ACC112 (cell line): ENCODE data around the gene GABBR2.

Experiments
- H2AFZ ChIP-seq: fragments of 200-600 bp; sonication (generic); one replicate; pipeline ENCODE4 v1.6.0; 2017; ENCODE audit warnings: antibody characterized with exemption, low read length; ENCODE audit not compliant: unreplicated experiment
- H3K27ac ChIP-seq: fragments of 200-600 bp; sonication (generic); 2 replicates; pipeline ENCODE4 v1.5.1; 2014; ENCODE audit warnings: low read depth, mild to moderate bottlenecking, antibody characterized with exemption, low read length, moderate library complexity
- H3K27me3 ChIP-seq: fragments of 200-600 bp; sonication (generic); 2 replicates; pipeline ENCODE4 v1.6.1; 2014; ENCODE audit warnings: mild to moderate bottlenecking, antibody characterized with exemption, low read length, moderate library complexity, mixed read lengths; ENCODE audit not compliant: insufficient read depth
- H3K36me3 ChIP-seq: fragments of 200-600 bp; sonication (generic); 2 replicates; pipeline ENCODE4 v1.6.1; 2016; ENCODE audit warnings: mild to moderate bottlenecking, antibody characterized with exemption, low read length, moderate library complexity, mixed read lengths; ENCODE audit not compliant: insufficient read depth
- H3K4me1 ChIP-seq: fragments of 200-600 bp; sonication (generic); one replicate; pipeline ENCODE4 v1.6.1; 2016; ENCODE audit warnings: low read length, mixed read lengths; ENCODE audit not compliant: insufficient read depth, unreplicated experiment, control insufficient read depth
- H3K4me3 ChIP-seq: fragments of 200-600 bp; sonication (generic); 2 replicates; pipeline ENCODE4 v1.5.1; 2014; ENCODE audit warnings: mild to moderate bottlenecking, low read depth, low read length
- H3K79me2 ChIP-seq: fragments of 200-600 bp; sonication (generic); one replicate; pipeline ENCODE4 v1.6.0; 2016; ENCODE audit warnings: low read length; ENCODE audit not compliant: control insufficient read depth, unreplicated experiment, insufficient read depth

GABBR2 gene

DNA sequence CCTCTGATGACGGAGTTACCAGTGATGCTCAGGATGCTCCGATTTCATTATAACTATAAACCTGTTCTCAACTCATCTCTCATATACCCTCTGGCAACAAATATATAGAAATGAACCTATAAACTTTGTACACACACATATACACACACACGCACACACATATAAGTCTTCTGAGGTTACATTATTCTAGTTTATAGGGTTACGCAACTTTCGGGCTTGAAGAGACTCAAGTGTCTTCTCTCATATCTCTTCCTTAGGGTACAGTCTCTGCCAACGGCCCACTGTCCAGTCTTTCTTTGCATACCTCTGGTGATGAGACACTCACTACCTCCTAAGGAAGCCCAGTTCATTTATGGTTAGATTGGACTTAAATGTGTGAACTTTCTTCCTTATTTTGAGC is 383.9 kb downstream of the GABBR2 start:
- Histone ChIP-seq H3K36me3 (no peaks in the 10 kb centered on the region), H3K4me1 (peaks cover 29% of the 10 kb centered on the region), H3K4me3 (no peak overlapping the region), H3K27ac (peak overlapping the region; percentile 59), H3K79me2 (no peaks in the 10 kb centered on the region), H2AFZ (no peak overlapping the region), H3K27me3 (no peaks in the 10 kb centered on the region)

DNA sequence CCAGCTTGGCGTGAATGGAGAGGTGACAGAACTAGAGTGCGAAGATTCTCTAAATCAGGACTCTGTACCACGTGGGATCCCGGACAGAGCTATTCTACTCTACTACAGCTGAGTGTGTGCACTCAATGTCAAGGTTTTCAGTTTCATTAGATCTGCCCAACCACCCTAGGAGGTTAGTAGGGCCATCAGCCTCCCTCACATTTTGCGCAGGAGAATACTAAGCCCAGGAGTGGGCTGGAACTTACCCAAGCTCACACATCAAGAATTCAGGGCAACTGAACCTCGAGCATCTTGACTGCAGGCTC is 385.0 kb downstream of the GABBR2 start:
- peaks cover 20% of the 10 kb centered on the region for H3K4me1 ChIP-seq
- H3K27ac ChIP-seq, result peak overlapping the region; percentile 63
- no peaks in the 10 kb centered on the region for H3K36me3 ChIP-seq
- H2AFZ ChIP-seq, result no peak overlapping the region
- H3K27me3 ChIP-seq, result no peaks in the 10 kb centered on the region
- no peaks in the 10 kb centered on the region for H3K79me2 ChIP-seq
- H3K4me3 ChIP-seq, result no peak overlapping the region

DNA sequence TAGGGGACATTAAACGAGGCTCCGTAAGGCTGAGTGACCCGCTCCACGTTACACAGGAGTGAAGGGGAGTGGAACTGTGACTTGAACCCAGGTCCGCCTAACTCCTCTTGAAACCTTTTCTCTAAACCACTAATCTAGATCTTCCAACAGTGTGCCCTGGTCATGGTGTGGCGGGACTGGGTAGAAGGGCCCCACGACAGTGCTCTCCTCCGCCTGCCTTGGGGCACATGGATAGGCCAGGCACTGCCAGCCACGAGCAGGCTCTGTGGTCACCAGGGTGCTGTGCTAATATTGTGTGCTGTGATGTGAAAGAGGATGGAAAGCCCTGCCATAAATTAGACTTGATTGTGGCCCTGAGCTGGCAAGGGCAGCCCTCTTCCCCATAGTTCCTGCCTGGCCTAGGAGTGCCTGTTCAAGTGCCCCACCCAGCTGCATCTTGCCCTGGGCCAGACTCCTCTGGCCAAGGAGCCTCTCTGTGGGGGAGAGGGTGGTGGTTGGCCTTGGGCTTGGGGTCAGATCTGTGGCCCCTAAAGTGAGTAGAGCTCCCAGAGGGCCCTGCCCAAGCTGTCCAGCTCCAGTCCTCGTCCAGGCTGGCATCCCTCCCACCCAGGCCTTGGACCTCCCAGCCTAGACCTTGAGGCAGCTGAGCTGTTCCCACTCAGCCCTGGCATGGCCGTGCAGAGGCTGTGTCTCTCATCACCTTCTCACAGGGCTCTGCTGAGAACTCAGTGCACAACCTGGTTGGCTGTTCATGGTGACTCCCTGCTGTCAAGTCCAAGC is 385.5 kb downstream of the GABBR2 start:
- Histone ChIP-seq H3K4me3 (no peak overlapping the region), H2AFZ (no peak overlapping the region), H3K27me3 (no peaks in the 10 kb centered on the region), H3K27ac (peak overlapping the region; percentile 63), H3K79me2 (no peaks in the 10 kb centered on the region), H3K4me1 (peaks cover 21% of the 10 kb centered on the region), H3K36me3 (no peaks in the 10 kb centered on the region)

- H3K36me3 ChIP-seq, result no peaks in the 10 kb centered on the region
- H2AFZ ChIP-seq, result no peak overlapping the region
- H3K4me3 ChIP-seq, result no peak overlapping the region
- H3K79me2 ChIP-seq, result no peaks in the 10 kb centered on the region
- H3K4me1 ChIP-seq, result peaks cover 29% of the 10 kb centered on the region
- H3K27ac ChIP-seq, result no peak overlapping the region
- H3K27me3 ChIP-seq, result no peaks in the 10 kb centered on the region
Observed at GRCh38 chr9:98321269-98321668, 387.5 kb downstream of the GABBR2 start.

DNA sequence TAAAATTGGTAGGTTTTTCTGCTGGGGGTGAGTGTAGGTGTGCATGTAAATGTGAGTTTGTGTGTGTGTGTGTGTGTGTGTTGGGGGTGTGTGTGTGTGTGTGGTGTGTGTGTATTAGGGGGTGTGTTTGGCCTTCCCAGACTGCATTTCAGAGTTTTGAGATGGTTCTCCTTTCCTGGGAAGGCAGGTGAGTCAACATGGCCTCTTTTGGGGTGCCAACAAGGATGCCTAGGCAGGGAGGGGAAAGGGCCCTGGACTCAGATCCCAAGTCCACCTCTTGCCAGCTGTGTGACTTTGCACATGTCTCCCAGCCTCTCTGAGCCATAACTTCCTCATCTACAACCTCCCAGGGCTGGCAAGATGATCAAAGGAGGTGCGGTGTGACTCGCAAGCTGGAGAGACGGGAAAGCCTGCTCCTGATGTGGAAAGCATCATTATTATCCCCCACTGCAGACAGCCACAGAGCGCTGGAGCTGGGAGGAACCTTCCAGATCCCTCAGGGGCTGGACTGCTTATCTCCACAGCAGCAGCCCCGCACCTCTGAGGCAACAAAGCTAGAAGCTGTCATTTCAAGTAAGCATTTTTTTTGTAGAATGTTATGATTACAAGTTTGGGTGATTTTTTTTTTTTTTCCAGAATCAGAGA is 389.8 kb downstream of the GABBR2 start:
- Histone ChIP-seq H3K36me3 (no peaks in the 10 kb centered on the region), H3K4me1 (peaks cover 33% of the 10 kb centered on the region), H3K4me3 (no peak overlapping the region), H3K27ac (no peak overlapping the region), H2AFZ (no peak overlapping the region), H3K27me3 (no peaks in the 10 kb centered on the region), H3K79me2 (no peaks in the 10 kb centered on the region)

DNA sequence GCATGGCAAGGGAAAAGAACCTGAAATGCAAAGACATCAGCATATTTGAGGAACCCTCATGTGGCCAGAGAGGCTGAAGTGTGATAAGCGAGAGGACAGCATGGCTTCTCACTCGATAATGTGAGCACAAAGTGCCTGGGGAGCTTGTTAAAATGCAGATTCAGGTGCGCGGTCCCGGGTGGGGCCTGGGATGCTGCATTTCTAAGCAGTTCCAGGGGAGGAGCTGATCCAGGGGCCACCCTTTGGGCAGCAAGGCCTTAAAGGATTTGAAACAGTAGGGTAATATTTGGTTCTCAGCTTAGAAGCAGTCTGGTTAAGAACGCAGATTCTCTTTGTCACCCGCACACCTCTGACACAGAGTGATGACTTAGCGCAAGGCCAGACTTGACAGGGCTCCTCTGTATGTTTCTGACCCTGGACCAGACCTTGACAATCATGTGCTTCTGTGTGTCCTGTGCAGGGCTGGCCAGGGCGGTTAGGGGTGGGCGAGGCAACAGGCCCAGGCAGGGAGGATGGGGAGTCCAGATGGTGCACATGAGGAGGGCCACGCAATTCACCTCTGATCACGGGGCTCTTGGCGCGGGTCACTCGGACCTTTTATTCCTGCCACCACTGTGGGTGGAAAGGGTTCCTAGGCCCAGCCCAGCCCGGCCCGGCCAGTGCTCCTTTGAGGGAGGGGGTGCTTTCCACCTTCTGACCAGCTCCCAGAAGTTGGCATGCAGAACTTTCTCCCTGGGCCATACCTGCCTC is 390.5 kb downstream of the GABBR2 start:
- peak overlapping the region; percentile 29; the same call in 1 of the 2 replicates for H3K27ac ChIP-seq
- no peaks in the 10 kb centered on the region for H3K36me3 ChIP-seq
- H3K79me2 ChIP-seq, result no peaks in the 10 kb centered on the region
- H3K4me3 ChIP-seq, result no peak overlapping the region
- H3K4me1 ChIP-seq, result peaks cover 28% of the 10 kb centered on the region
- no peak overlapping the region for H2AFZ ChIP-seq
- H3K27me3 ChIP-seq, result no peaks in the 10 kb centered on the region

DNA sequence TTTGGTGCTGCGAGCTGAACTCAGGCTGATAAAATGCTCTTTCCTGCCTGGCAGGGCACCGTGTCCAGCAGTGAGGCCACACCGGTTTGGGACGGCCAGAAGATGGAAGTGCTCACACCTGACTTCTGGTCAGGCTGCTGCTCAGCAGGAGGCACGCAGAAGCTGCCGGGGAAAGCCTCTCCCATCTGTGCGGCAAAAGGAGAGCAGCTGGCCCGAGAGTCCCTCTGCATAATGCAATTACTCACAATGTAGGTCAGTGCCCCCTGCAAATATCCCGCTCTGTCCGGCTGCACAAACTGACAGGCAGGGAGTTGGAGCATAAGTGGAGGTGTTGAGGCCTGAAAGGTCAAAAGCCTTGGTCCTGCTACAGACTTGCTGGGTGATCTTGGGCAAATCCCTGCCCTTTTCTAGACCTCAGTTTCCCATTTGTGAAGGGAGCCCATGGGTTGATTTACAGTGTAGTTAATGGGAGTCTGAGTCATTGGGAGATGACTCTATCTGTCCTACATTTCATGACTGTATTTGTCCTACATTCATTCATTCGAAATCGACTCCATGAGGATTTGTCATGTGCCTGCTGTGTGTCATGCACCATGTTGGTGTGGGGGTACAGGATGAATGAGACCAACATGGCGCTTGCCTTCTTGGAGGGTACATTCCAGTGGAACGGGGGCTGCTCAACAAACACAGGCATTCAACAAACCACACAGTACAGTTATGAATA is 391.4 kb downstream of the GABBR2 start:
- H3K79me2 ChIP-seq, result no peaks in the 10 kb centered on the region
- H3K4me3 ChIP-seq, result no peak overlapping the region
- H3K36me3 ChIP-seq, result no peaks in the 10 kb centered on the region
- no peak overlapping the region for H2AFZ ChIP-seq
- no peaks in the 10 kb centered on the region for H3K27me3 ChIP-seq
- H3K4me1 ChIP-seq, result peaks cover 25% of the 10 kb centered on the region
- peak overlapping the region; percentile 29; the same call in 1 of the 2 replicates for H3K27ac ChIP-seq

DNA sequence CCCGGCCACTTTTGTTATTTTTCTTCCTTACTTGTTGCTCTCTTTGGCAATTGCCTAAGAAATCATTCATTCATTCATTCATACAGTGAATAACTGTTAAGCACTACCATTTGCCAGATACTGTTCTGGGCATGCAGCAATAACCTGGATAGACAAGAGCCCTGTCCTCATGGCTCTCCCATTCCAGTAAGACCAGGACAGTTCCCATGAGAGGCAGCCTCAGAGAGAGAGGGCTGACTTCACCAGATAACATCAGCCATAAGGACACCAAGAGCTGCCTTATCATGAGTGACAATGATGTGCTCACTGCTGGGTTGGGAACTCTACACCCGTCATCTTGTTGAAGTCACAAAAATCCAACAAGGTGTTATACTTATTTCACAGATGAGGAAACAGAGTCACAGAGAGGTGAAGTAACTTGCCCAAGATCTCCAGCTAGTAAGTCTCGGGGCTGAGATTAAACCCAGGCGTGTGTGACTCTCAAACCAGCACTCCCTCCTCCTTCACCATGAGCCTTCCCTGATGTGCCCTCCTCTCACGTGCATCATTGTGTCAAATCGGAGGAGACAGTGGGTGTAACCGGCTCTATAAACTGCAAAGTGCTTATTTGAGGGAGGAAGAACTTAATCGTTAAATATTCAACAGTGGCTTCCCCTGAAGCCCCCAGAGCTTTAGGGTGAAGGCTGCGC is 392.1 kb downstream of the GABBR2 start:
- H3K27ac ChIP-seq, result no peak overlapping the region
- H3K4me3 ChIP-seq, result no peak overlapping the region
- H3K27me3 ChIP-seq, result no peaks in the 10 kb centered on the region
- H3K79me2 ChIP-seq, result no peaks in the 10 kb centered on the region
- H3K4me1 ChIP-seq, result peaks cover 25% of the 10 kb centered on the region
- H2AFZ ChIP-seq, result no peak overlapping the region
- no peaks in the 10 kb centered on the region for H3K36me3 ChIP-seq

DNA sequence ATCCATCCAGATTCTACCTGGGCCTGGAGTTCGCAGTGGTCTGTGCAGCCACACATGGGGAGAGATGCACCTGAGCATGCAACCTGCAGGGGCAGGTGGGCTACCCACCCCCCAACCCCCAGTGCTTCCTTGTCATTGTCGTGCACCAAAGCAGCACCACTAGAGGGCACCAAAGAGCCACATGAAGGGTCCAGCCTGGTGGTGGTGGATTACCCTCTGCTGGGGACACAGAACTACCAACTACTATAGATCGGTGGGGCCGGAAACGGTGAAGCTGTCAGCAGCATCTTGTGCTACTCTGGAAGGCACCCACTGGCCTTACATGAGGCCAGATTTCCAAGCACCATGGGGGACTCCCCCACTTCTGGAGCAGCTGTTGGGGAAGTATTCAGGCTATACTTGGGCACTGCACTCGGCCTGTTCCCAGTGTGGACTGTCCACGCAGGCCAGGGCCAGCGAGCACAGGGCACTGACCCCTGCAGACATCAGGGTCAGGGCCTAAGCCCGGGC is 393.1 kb downstream of the GABBR2 start:
- no peak overlapping the region for H3K27ac ChIP-seq
- H3K4me1 ChIP-seq, result peaks cover 30% of the 10 kb centered on the region
- H3K4me3 ChIP-seq, result no peak overlapping the region
- H2AFZ ChIP-seq, result no peak overlapping the region
- H3K79me2 ChIP-seq, result no peaks in the 10 kb centered on the region
- no peaks in the 10 kb centered on the region for H3K27me3 ChIP-seq
- H3K36me3 ChIP-seq, result no peaks in the 10 kb centered on the region

- Histone ChIP-seq H3K36me3 (no peaks in the 10 kb centered on the region), H2AFZ (no peak overlapping the region), H3K27me3 (no peaks in the 10 kb centered on the region), H3K4me3 (no peak overlapping the region), H3K4me1 (peaks cover 33% of the 10 kb centered on the region), H3K27ac (no peak overlapping the region), H3K79me2 (no peaks in the 10 kb centered on the region)
Observed at GRCh38 chr9:98315067-98315453, 393.7 kb downstream of the GABBR2 start.
